ENCODE results near the gene GPATCH1.
"Not testable (repeated sequence)": the region's sequence is repeated elsewhere in the genome, so short reads cannot be mapped to it uniquely, and the experiment has no call there.

GPATCH1 gene

DNA sequence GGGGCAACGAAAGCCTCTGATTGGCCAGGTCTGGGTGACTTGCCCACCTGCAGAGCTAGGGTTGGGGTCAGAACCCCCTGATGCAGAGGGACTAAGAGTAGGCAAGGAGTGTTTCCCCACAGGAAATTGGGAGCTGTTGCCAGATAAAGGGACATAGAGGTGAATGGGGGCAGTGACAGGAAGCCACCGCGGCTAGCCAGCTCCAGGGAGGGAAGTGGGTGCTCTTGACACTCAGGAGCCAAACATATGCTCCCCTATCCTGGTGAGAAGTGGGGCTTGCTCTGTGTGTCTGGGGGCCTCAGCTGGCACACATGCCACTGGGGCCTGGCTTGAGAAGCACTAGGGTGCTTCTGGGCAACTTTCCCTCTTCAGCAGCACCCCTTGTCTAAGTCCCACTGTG, 76.9 kb downstream of the GPATCH1 start:
- no peak for DNase-seq (ENCODE audit: low spot score)

DNA sequence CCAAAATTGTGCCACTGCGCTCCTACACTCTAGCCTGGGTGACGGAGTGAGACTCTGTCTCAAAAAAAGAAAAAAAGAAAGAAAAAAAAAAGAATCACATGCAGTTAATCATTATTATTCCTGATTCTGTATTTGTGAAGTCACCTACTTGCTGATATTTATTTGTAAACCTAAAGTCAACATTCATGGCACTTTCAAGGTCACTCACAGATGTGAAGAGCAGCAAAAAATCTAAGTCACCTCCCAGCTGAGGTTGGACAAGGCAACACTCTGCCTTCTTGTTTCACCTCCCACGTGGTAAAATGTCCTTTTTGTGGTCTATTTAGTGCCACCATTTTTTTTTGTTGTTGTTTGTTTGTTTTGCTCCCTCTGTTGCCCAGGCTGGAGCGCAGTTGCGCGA, 77.4 kb downstream of the GPATCH1 start:
- DNase-seq (ENCODE audit: low spot score) = no peak

DNA sequence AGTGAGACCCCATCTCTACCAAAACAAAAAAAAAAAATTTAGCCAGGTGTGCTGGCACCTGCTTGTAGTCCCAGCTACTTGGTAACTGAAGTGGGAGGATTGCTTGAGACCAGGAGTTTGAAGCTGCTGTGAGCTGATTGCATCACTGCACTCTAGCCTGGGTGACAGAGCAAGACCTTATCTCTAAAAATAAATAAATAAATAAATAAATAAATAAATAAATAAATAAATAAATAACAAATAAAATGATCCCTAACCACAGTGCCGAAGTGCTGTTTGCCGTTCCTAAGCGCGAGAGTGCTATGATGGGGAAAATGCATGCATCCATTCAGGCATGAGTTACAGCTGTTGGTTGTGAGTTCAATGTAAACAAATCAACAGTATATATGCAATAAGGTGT, 78.2 kb downstream of the GPATCH1 start:
- no peak for DNase-seq (ENCODE audit: low spot score)

DNA sequence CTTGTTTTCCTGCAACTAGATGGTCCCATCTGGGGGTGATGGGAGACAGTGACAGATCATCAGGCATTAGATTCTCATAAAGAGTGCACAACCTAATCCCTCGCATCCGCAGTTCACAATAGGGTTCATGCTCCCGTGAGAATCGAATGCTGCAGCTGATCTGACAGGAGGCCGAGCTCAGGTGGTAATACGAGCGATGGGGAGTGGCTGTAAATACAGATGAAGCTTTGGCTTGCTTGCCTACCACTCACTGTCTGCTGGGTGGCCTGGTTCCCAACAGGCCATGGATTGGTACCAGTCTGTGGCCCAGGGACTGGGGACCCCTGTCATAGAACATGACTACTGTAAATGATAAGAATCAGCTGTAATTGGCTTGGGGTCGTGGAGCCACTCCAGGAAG, 78.9 kb downstream of the GPATCH1 start:
- no peak for DNase-seq (ENCODE audit: low spot score)

DNA sequence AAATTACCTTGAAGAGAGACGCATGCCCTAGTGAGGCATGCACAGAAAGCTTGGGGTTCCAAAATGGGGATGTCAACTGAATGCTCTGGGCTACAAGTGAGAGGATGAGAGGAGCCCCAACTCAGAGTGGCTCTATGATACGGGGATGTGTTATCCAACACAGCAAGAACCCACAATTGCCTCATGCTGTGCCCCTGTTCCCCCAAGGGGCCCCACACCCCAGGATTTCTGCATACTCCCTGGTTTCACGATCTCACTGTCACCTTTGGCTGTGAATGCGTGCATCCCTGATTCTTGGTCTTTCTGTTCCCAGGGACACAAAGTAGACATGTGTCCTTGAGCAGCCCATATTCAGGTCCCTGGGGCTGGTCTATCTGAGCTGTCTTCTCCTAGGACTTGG, 80.2 kb downstream of the GPATCH1 start:
- DNase-seq (ENCODE audit: low spot score) = no peak

DNA sequence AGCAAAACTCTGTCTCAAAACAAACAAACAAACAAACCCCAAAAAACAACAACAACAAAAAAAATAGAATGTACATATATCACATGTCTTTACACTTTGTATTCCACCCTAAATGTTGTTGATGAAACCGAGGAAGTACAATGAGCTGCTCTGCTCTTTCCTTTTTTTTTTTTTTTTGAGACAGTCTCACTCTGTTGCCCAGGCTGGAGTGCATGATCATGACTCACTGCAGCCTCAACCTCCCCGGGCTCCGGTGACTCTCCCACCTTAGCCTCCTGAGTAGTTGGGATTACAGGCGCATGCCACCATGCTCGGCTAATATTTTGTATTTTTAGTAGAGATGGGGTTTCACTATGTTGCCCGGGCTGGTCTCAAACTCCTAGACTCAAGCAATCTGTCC, 82.5 kb downstream of the GPATCH1 start:
- no peak for DNase-seq (ENCODE audit: low spot score)

DNA sequence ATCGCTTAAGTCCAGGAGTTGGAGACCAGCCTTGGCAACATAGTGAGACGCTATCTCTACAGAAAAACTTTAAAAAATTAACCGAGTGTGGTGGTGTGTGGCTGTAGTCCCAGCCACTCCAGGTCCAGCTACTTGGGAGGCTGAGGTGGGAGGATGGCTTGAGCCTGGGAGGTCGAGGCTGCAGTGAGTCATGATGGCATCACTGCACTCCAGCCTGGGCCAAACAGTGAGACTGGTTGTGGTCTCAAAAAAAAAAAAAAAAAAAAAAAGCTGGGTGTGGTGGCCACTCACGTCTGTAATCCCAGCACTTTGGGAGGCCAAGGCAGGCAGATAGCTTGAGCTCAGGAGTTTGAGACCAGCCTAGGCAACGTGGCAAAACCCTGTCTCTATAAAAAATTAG, 85.1 kb downstream of the GPATCH1 start:
- not testable (repeated sequence) for DNase-seq (ENCODE audit: low spot score)

DNA sequence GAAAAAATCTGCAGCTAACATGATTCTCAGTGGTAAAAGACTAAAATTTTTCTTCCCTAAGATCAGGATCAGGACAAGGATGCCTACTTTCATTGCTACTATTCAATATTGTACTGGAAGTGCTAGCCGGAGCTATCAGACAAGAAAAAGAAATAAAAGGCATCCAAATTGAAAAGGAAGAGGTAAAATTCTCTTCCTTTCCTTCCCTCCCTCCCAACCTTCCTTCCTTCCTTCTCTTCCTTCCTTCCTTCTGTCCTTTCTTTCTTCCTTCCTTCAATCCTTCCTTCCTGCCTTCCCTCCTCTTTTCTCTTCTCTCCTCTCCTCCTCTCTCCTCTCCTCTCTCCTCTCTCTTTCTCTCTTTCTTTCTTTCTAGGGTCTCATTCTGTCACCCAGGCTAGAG, 86.5 kb downstream of the GPATCH1 start:
- no peak for DNase-seq (ENCODE audit: low spot score)

DNA sequence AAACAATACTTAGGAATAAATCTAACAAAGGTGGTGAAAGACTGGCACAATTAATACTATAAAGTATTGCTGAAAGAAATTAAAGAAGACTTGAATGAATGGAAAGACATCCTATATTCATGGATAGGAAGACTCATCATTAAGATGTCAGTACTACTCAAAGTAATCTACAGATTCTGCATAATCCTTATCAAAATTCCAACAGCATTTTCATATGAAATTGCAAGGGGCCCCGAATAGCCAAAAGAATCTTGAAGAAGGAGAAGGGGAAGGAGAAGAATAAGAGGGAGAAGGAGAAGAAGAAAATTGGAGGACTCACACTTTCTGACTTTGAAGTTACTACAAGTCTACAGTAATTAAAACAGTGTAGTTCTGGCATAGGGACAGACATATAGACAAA, 87.5 kb downstream of the GPATCH1 start:
- no peak for DNase-seq (ENCODE audit: low spot score)

DNA sequence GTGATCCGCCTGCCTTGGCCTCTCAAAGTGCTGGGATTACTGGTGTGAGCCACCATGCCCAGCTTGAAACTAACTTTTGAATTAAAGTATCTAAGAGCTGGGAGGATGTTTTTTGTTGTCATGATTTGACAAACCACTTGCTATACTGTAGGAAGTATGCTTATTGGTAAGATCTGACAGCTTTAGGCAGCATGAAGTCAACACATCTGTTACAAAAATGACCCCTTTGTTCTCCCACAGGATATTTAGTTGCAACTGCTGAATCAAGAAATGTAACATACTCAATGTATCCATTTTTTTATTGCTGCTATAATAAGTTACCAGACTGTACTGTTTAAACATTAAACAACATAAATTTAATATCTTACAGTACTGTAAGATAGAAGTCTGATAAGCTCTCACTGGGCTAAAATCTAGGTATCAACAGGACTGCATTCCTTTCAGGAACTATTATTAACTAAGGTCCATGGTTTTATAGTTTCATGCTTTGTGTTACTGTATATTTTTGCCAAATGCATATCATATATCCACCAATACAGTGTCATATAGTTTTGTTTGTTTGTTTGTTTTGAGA, 90.3 kb downstream of the GPATCH1 start:
- DNase-seq (ENCODE audit: low spot score) = no peak

DNA sequence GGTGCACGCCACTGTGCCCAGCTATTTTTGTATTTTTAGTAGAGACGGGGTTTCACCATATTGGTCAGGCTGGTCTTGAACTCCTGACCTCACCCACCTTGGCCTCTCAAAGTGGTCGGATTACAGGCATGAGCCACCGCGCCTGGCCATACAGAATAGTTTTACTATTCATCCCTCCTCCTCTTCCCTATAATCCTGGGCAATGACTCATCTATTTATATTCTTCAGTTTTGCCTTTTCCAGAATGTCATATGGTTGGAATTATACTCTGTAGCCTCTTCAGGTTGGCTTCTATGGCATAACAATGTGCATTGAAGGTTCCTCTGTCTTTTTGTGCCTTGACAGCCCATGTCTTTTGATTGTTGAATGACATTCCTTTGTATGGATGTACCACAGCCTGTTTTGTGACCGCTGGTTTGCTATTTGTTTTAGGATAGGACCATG, 91.0 kb downstream of the GPATCH1 start:
- DNase-seq (ENCODE audit: low spot score) = no peak

DNA sequence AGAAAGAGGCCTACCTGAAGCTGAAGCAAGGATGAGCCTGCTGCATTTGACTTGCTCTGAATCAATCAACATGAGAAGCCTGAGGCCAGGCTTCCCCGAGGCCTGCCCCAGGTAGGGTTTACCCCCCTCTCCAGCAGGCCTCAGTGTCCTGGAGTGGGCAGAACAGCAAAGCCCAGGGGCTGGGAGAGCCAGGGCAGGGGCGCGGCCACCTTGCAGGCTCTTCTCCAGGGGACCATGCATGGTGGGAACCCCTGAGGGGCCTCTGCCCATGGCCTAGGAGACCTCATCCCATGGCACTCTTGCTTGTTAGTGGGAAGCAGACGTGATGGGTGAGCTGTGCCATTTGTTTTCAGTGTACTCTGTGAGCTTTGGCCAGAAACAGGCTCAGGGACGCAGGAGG, 93.2 kb downstream of the GPATCH1 start:
- no peak for DNase-seq (ENCODE audit: low spot score)

DNA sequence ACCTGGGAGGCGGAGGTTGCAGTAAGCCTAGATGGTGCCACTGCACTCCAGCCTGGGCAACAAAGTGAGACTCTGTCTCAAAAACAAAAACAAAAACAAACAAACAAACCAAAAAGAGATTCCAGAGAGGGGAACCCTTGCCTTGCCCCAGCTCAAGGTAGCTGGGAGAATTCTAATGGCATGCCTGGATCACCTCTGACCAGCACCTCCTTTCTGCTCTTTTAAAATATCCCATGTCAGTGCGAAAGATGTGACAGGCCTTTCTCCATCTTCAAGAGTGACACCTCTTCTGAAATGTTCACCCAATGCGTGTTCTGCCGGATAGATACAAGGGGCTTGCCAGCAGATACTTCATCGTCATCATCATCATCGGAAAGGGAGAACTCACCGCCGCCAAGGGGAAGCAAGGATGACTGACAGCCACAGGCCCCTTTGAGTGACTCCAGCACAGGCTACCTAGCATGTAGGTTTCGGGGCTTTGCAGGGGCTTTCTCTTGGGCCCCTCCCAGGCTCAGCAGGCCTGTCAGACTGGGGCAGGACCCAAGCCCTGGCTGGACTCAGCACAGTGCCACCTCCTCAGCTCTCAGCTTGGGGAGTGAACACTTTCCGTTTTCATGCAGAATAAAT, 94.3 kb downstream of the GPATCH1 start:
- DNase-seq (ENCODE audit: low spot score) = no peak

DNA sequence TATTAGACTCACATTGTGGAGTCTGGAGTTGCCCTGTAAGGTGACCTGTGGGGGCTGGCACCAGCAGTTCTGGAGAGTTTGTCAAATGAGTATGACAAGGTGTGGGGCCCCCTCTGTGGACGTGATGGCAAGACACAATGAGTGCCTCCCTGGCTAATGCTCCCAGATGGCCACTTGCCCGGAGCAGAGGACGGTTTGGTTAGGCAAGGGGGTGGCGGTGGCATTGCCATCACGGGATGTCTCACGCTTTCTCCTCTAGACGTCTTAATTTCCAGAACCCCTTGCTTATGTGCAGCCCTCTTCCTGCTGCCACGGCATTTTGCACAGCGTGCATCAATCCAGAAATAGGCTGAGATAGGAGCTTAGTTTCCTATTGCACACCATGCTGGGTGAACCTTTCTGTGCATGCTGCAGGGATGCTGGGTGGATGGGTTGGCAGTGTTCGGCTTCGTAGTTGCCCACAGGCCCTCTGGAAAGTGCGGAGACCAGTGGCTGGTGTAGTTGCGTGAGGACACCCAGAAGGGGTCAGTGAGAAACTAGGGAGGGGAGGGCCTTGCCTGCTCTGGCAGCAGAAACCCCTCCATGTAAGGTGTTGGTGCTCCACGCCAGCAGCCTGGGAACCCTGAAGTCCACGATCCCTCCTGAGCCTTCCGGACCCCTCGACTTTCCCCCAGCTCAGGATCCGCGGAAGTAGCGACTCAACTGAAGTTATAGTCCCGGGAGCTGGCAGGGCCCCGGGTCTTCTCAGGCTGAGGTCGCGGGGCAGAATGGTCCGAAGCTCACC, 95.1 kb downstream of the GPATCH1 start:
- DNase-seq (ENCODE audit: low spot score) = peak; percentile 50

DNA sequence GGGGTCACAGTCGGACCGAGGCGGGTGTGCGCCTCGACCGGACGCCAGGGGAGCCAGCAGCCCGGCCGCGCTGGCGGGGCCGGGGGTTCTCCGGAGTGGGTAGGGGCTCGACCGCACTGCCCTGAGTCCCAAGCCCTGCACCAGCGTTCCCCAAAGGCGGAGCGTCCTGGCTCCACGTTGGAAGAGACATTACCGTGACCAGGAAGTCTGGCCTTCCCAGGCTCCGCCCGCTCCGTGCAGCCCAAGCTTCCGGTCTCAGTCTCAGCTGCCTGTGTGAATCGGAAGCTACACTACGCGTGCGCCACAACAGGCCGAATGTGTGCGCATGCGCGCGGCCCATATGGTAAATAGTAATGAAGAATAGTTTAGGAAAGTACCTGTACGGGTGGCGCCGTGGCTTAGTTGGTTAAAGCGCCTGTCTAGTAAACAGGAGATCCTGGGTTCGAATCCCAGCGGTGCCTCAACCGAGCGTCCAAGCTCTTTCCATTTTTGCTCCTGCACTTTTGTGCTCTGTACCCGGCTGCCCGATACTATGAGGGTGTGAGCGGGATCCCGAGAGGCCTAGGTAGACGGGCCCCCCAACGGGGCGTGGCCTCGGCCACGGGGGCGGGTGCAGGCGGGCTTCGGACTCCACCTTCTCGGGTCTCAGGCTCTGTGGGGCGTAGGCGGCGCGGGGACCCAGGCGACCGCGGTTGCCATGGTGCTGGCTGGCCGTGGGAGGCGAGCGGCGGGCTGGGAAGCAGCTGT, 95.9 kb downstream of the GPATCH1 start:
- peak; percentile 98 for DNase-seq (ENCODE audit: low spot score)

DNA sequence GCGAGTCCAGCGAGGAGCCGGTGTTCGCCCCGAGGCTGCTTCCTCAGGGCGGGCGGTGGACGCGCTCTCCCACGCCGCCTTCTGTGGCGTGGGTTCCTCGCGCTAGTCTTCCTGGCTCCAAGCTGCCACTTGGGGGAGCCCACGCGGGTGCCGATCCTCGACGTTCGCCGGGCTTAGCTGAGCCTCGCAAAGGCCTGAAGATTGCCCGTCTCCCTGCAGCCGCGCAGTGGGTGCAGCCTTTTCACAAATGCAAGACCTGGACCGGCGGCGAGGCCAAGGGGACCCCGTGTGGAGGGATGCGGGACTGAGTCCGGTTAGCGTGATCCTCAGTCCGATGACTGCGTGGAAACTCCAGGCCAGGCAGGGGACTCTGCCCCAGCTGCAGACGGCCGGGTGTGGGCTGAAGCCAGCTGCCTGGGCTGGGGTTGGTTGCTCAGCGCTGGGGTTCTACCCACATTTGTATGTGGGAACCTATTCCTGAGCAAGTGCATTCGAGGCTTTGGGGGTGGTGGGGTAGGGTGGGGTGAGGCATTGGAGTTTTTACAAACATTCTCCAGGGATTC, 96.5 kb downstream of the GPATCH1 start:
- DNase-seq (ENCODE audit: low spot score) = no peak

Measured in cerebellar cortex (tissue), 1 donor.